ENCODE data around the gene ACVR1B. TPM values are rescaled to one million over a fixed set of nuclear protein-coding genes. Genes with fewer than 3 reads are reported as not detected.

Gene ACVR1B
- total and polyA plus RNA-seq, 2 of the 8 experiments (the other 6 are each of a cell fraction or from before 2014, with no cell fraction given), result 16.0 to 19.2 TPM

DNA sequence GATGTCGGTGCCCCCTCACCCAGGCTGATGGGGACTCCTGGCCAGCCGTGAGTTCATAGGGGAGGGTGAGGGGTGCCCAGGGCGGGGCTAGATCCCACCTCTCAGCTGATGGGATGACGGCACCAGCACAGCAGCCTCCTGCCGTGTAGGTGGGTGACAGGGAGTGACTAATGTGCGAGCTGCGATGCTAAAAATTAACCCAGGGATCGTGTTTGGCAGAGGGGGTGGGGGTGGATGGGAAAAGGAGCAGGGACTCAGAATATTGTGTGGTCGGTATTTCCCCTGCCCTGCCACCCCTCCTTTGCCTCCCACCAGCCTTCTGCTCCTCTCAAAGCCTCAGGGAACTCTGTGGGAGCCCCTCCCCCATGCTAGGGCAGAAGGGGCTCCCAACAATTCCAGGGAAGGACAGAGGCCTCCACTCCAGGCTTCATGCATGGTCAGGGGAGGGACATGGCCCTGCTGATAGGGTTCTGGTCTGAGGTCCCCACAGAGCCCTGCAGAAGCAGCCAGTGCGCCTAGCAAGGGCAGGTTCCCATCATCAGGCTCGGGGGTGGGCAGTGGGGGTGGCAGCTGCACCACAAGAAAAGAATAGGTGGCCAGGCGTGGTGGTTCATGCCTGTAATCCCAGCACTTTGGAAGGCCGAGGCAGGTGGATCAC, 67.7 kb downstream of the ACVR1B start:
- Histone ChIP-seq H2BK120ac (replicated peaks; ENCODE audit: low read depth, low read length) (no peak overlapping the region), H3K14ac (ENCODE audit: insufficient read length) (no peak overlapping the region), H3K18ac (ENCODE audit: extremely low read depth, low read length) (no peak overlapping the region), H2AK5ac (ENCODE audit: low read depth, low read length) (no peak overlapping the region), H2BK20ac (ENCODE audit: low read length) (peak overlapping the region; percentile 32; the same call in 1 of the 2 replicates), H4K20me1 (replicated peaks in 1 of 2; ENCODE audit: control insufficient read depth in 1 of 2, insufficient read depth in 2 of 2, low read length in 2 of 2) (no peaks in the 10 kb centered on the region), H3K56ac (replicated peaks; ENCODE audit: insufficient read length, low read depth, low read length) (no peak overlapping the region), H3K4ac (replicated peaks; ENCODE audit: insufficient read length, low read depth, low read length) (no peak overlapping the region), H3K9me3 (ENCODE audit: insufficient read depth in 2 of 2, low read depth in 1 of 2, low read length in 1 of 2) (no peaks in the 10 kb centered on the region), H3K9ac (replicated peaks in 1 of 4; ENCODE audit: extremely low read depth in 1 of 4, low read depth in 3 of 4, low read length in 3 of 4) (no peak overlapping the region; a peak in 1 of 7 replicates), H3K27ac (ENCODE audit: low read depth, low read length) (no peak overlapping the region), H4K8ac (ENCODE audit: extremely low read depth, insufficient read depth, low read length) (no peak overlapping the region), H2AFZ (ENCODE audit: low read length) (no peak overlapping the region), H2BK15ac (ENCODE audit: low read length) (0 out of 2 replicates have a peak overlapping the region, but pooled peaks have one; percentile 16), H3K23me2 (ENCODE audit: low read depth, low read length) (peaks cover 7% of the 10 kb centered on the region), H3K79me2 (ENCODE audit: control insufficient read depth in 1 of 2, insufficient read depth in 2 of 2, low read length in 2 of 2) (no peaks in the 10 kb centered on the region), H3K4me2 (ENCODE audit: insufficient read depth in 1 of 2, low read depth in 2 of 2, low read length in 2 of 2) (no peak overlapping the region), H3K36me3 (ENCODE audit: control insufficient read depth in 2 of 4, insufficient read depth in 4 of 4, low read length in 3 of 4) (no peaks in the 10 kb centered on the region), H3K4me1 (replicated peaks in 1 of 4; ENCODE audit: control insufficient read depth in 3 of 4, insufficient read depth in 4 of 4, low read length in 3 of 4) (peaks cover 0 to 25% (median 11%) of the 10 kb centered on the region in 4 experiments; a peak in 6 of 7 replicates), H2BK5ac (ENCODE audit: low read depth, low read length) (no peak overlapping the region), H2BK12ac (ENCODE audit: low read depth, low read length) (no peak overlapping the region), H3K23ac (ENCODE audit: insufficient read length) (no peak overlapping the region), H3K4me3 (ENCODE audit: extremely low read depth in 1 of 4, insufficient read depth in 2 of 4, low read depth in 3 of 4, low read length in 4 of 4) (no peak overlapping the region), H3K27me3 (replicated peaks in 1 of 4; ENCODE audit: control insufficient read depth in 3 of 4, extremely low read depth in 1 of 4, insufficient read depth in 3 of 4, low read length in 3 of 4) (peaks cover 3 to 50% (median 28%) of the 10 kb centered on the region in 4 experiments), H4K91ac (replicated peaks; ENCODE audit: insufficient read length, low read length) (no peak overlapping the region), H3K79me1 (ENCODE audit: low read depth, low read length) (no peaks in the 10 kb centered on the region), H4K5ac (ENCODE audit: insufficient read length, low read depth, low read length) (no peak overlapping the region)
- 89% methylated on average over 8 of the region's 13 CpGs; no CpG with 5 or more reads in 1 of the 2 experiments for WGBS, 2 experiments (ENCODE audit: extremely low coverage in 1 of 2, insufficient coverage in 1 of 2, insufficient read length in 1 of 2, insufficient replicate concordance in 2 of 2, low coverage in 1 of 2, low lambda C conversion rate in 2 of 2, missing lambda C conversion rate in 1 of 2)
- CTCF ChIA-PET (ENCODE audit: partially characterized antibody), result interaction anchor here (1.3 to 22.7 kb wide), 12 partner anchors 12 to 129 kb away, joined by 3 to 1249 read pairs (median 13); partner anchors contain the start of genes ATG101, NR4A1, SMIM41 and TAMALIN
- FAIRE-seq, result no peak
- no peak for DNase-seq (ENCODE audit: low read depth in 1 of 2, low spot score in 2 of 2)
- POLR2A ChIA-PET (ENCODE audit: partially characterized antibody), result interaction anchor here (1.4 to 6.8 kb wide), 4 partner anchors 9 to 25 kb away, joined by 5 to 62 read pairs (median 16); partner anchors contain the start of gene TAMALIN
- TF ChIP-seq RBBP5 (IDR thresholded peaks at IDR 0.05; ENCODE audit: borderline replicate concordance, low read depth, low read length) (no peak), MAFK (IDR thresholded peaks at IDR 0.05; ENCODE audit: low read depth, low read length) (no peak), HDAC2 (IDR thresholded peaks at IDR 0.05; ENCODE audit: borderline replicate concordance in 1 of 2, low read depth in 2 of 2, low read length in 2 of 2) (no peak), RXRA (IDR thresholded peaks at IDR 0.05; ENCODE audit: insufficient read depth, low read depth, low read length) (no peak), SAP30 (IDR thresholded peaks at IDR 0.05; ENCODE audit: insufficient read depth, insufficient replicate concordance, low read length) (no peak), KDM4A (IDR thresholded peaks at IDR 0.05; ENCODE audit: low read depth, low read length, severe bottlenecking) (no peak), CREB1 (IDR thresholded peaks at IDR 0.05) (no peak), CBX8 (IDR thresholded peaks at IDR 0.05; ENCODE audit: borderline replicate concordance, low read depth, low read length) (no peak), CBX5 (IDR thresholded peaks at IDR 0.05; ENCODE audit: low read depth, low read length) (no peak), ZNF274 (IDR thresholded peaks at IDR 0.05; ENCODE audit: borderline replicate concordance, extremely low read depth, low read length) (no peak), RNF2 (IDR thresholded peaks at IDR 0.05; ENCODE audit: borderline replicate concordance, low read depth, low read length, missing control alignments, poor library complexity, severe bottlenecking) (no peak), ASH2L (IDR thresholded peaks at IDR 0.05; ENCODE audit: low read length) (no peak)
